Measurements from ENCODE around the gene CCIN. TPM values are rescaled to one million over a fixed set of nuclear protein-coding genes. Genes with fewer than 3 reads are reported as not detected.
A peak's percentile ranks its signal among the peaks of the same experiment; 100 is the strongest.

CCIN gene
- polyA plus RNA-seq, 3 donors, result 0.56 TPM; not detected in 2

DNA sequence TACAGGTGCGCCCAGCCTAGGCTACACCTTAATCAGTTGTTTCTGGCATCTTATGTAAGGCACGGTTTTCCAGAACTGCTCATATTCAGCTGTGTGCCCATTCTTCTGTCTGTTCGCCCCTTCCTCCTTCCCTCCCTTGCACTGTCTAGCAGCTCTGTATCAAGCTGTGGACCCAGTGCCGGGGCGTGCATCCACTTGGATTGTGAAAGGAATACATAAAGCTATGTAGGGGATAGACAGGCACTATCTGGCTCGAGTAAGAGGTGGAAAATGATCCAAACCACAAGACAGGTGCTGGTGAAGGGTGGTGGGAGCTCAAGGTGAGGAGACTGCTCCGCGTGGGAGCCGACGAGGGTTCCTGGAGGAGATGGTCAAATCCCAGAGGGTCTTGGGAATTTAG, 30.7 kb upstream of the CCIN start:
- no peak overlapping the region for H3K27ac ChIP-seq (ENCODE audit: low read depth, low read length)

DNA sequence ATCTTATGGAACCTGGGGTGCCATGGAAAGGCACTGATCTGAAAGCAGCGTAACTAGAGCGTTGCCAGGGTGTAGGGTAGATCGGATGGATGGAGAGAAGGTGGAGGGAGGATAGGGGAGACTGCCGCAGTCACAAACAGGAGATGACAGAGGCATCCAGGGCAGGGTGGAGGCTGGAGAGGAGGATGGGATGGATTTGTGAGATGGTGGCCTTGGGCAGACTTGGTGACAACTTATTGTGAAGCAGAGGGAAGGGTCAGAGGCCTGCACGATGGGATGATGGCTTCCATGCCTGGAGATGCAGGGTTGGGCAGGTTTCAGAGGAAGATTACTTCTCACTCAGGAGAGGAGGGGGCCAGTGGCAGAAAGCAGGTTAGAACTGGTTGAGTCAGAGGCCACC, 30.3 kb upstream of the CCIN start:
- 88 to 95% (median 93%) methylated on average over 5 of the region's 5 CpGs for WGBS, 3 donors
- no peak overlapping the region for H3K27ac ChIP-seq (ENCODE audit: low read depth, low read length)

More for the DNA sequence above, 30.7 kb upstream of the CCIN start:
- 92 to 97% (median 96%) methylated on average over 10 of the region's 10 CpGs for WGBS, 3 donors

DNA sequence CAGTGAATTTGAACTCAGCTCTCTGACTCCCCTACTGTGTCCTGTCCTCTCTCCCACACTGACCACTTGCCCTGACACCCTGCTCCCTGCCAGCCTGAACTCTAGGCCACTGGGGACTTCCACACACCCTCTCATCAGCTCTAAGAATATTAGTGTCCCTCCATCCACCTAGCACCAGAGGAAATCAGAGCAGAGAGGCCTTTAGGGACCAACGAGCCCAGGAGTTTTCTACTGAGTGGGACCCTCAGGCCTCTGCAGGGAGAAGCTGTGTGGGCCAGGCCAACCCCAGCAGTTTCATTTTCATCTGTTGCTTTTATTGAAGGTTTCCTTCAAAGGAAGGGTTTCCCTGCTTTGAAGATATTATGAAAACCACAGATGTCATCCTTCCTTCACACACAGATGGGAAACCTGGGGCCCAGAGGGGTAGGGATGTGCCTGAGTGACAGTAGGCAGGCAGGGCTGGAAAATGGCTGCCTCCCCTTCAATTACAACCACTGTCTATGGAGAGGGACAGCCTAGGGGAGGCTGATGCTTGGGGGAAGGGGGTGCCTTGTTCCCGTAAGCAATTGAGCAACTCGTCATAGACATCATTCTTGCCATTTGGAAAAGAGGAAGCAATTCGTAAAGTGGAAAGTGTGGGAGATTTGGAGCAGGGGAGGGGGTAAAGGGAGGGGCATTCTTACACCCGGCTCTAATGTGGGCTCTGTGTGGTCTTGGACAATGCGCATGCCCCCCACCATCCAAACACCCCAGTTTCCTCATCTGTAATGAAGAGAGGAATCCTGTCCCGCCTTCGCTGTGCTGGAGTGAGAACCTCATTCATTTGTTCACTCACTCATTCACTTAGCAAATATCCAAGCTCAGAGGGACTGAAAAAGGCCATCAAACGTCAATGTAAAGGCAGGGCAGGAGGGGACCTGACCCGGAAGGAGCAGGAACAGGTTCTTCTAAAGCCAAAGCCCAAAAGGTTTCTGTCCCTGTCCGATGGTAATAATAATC, 28.8 kb upstream of the CCIN start:
- no peak overlapping the region for H3K27ac ChIP-seq (ENCODE audit: low read depth, low read length)
- WGBS, 3 donors, result 65 to 76% (median 65%) methylated on average over 11 of the region's 11 CpGs

DNA sequence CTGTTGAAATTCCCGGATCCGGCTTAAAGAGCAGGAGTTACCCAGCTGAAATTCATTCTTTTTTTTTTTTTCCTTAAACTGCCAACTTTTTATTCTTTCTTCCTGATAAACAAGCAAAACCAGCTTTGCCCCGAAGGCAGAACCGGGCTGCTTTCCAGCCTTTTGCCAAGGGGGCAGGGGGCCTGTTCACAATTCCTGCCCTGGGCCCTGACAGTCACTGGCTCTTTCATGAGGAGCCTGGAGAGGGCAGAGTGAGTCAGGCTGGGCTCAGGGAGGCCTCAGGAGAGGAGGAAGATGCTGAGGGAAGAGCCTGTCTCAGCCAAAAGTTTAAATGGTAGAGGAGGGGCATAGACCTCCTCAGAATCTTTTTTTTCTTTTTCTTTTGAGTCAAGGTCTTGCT, 27.9 kb upstream of the CCIN start:
- 44 to 61% (median 59%) methylated on average over 4 of the region's 4 CpGs for WGBS, 3 donors
- H3K27ac ChIP-seq (ENCODE audit: low read depth, low read length), result no peak overlapping the region

DNA sequence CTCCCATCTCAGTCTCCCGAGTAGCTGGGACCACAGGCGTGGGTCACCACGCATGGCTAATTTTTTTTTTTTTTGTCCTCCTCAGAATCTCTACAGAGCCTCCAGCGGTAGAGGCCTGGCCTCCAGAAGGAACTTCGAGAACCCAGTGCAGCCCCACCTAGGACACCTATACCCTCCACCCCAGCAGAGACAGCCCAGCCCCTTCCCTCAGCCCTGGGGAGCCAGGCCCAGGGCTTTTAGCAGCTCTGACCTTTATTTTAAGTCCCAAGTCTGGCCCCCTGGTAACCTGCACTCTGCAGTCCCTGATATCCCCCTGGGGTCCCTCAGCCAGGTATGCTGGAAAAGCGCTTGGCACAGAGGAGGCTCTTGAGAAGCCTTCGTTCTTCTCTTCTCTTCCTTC, 27.4 kb upstream of the CCIN start:
- 89 to 91% (median 89%) methylated on average over 7 of the region's 7 CpGs for WGBS, 3 donors
- H3K27ac ChIP-seq (ENCODE audit: low read depth, low read length), result no peak overlapping the region

DNA sequence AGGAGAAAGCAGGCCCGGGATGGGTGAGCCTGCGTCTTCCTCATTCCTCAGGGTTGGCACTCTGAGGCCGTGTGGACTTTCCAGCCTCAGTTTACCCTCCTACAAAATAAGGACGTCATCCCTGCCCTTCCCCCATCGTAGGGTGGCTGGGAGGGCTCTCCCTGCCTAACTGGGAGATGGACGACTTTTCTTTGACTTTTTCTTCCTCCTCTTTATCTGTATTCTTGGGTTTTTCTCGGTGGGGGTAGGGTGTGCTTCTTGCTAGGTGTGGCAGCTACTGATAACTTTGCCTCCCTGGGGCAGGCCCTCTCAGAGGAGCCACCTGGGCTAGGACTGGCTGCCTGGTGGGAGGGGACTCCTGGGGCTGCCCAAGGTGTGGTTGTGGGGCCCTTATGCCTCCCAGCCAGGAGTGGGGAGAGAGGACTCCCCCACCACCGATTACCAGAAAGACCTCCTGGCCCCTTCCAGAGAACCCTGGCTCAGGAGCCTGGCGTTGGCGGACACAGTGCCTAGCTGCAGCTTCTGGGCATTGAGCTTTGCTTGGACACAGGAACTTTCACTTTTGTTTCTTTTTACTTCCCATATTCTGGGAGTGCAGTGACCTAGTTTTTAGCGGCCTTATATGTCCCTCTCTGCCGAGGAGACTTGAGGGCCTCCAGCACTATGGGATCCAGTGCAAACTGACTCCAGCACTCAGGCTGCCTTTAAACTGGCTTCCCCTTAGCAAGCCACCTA, 26.5 kb upstream of the CCIN start:
- peak overlapping the region; percentile 15 for H3K27ac ChIP-seq (ENCODE audit: low read depth, low read length)
- WGBS, 3 donors, result 35 to 58% (median 38%) methylated on average over 12 of the region's 12 CpGs

DNA sequence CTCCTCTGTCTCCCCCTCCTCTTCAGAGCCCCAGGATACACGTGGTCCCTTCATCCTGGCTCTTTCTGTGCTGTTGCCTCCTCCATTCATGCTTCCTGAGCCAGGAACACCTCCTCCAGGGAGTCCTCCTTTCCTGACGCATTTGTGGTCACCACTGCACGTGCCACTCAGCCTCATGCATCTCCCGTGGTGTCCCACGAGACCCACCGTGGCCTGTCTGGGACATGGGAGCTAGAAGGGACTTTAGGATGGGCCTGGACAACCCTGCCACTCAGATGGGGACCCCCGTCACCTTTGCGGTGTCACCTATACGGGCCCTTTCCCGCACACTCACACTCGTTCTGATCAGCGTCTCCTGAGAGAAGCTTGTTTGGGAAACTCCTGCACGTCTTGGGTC, 25.9 kb upstream of the CCIN start:
- H3K27ac ChIP-seq (ENCODE audit: low read depth, low read length), result peak overlapping the region; percentile 15
- 63 to 84% (median 69%) methylated on average over 13 of the region's 13 CpGs for WGBS, 3 donors

DNA sequence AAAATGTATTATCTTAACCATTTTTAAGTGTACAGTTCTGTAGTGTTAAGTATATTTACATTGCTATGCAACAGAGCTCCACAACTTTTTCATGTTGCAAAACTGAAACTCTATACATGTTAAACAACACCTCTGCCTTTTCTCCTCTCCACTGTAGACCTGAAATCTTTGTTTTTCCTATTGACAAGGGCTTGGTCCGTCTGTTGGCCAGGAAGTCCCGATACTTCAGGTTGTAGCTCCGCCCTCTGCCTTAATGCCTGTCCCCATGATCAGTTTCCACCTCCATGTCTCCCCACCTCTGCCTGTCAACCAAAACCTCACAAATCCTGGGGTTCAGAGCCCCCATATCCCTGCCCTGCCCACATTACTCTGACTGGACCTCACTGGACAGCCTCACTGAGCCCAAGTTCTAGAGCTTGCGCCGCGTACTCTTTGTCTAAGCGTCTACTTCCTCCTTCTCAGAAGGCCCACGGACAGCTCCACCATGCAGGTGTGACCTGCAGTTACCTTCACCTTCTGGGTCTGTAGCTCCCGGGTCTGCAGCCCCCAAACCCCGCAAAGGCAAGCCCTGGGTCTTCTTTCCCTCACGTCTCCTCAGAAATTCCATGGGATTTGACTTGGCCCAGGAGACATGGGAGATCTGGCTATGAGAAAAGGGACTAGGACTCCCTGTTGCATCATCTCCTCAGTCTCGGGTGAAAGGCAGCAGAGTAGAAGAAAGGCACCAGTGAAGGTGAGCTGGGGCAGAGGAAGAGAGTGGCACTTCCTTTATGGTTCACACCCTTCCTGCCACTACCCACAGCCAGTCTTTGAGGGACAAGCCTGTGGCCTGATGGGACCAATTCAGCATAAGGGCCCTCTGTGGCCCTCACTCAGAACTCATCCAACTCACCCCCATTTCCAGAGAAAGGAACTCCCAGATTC, 24.6 kb upstream of the CCIN start:
- H3K27ac ChIP-seq (ENCODE audit: low read depth, low read length), result no peak overlapping the region
- WGBS, 3 donors, result 62 to 82% (median 68%) methylated on average over 12 of the region's 12 CpGs

DNA sequence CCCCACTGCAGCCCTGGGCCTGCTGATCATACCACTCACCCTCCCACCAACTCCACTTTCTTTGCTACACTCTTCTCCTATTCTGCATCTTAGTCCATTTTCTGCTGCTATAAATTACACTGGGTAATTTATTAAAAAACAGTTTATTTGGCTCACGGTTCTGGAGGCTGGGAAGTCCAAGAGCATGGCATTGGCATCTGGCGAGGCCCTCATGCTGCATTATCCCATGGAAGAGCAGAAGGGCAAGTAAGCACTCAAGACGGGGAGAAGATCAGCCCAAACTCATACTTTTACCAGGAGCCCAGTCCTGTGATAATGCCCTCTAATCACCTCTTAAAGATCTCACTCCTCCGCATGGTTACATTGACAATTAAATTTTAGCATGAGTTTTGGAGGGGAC, 23.2 kb upstream of the CCIN start:
- H3K27ac ChIP-seq (ENCODE audit: low read depth, low read length), result no peak overlapping the region
- 96 to 98% (median 97%) methylated on average over 4 of the region's 4 CpGs for WGBS, 3 donors

DNA sequence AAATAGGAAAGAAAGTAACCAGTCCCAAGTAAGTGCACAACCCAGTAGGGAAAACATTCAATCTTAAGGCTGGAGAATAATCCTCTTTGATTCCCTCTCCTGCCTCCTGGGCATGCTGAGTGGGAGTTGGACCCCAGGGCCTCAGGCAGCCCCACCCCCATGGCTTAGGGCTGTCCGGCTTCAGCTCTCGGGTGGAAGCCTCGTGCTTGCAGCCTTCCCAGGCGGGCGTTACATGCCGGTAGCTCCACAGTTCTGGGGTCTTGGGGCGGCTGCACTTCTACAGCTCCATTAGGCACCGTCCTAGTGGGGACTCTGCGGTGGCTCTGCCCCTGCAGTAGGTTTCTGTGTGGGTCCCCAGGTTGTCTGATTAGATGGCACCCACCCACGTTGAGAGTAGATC, 22.5 kb upstream of the CCIN start:
- no peak overlapping the region for H3K27ac ChIP-seq (ENCODE audit: low read depth, low read length)
- WGBS, 3 donors, result 85 to 90% (median 90%) methylated on average over 10 of the region's 10 CpGs

DNA sequence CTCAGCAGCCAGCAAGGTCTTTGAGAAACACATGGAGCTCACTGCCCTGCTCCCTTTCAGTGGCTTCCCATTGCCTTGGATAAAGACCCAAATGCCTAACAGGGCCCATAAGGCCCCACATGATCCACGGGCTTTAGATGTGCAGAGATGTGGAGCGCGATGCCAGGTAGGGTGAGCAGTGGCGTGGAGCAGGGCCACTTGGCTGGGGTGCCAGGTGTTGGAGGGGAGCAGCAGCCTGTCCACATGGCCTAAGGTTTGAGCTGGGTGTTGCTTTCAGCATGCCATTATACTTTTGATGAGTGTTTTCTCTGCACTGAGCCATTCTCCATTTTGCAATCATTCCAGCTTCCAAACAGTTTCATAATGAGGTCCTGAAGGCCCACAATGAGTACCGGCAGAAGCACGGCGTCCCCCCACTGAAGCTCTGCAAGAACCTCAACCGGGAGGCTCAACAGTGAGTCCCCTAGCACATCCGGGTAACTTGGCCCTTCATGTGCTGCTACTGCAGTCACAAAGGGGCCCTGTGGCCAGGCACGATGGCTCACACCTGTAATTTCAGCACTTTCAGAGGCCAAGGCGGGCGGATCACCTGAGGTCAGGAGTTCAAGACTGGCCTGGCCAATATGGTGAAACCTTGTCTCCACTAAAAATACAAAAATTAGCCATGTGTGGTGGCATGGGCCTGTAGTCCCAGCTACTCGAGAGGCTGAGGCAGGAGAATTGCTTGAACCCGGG, 21.6 kb upstream of the CCIN start:
- WGBS, 3 donors, result 85 to 92% (median 86%) methylated on average over 14 of the region's 14 CpGs
- no peak overlapping the region for H3K27ac ChIP-seq (ENCODE audit: low read depth, low read length)

DNA sequence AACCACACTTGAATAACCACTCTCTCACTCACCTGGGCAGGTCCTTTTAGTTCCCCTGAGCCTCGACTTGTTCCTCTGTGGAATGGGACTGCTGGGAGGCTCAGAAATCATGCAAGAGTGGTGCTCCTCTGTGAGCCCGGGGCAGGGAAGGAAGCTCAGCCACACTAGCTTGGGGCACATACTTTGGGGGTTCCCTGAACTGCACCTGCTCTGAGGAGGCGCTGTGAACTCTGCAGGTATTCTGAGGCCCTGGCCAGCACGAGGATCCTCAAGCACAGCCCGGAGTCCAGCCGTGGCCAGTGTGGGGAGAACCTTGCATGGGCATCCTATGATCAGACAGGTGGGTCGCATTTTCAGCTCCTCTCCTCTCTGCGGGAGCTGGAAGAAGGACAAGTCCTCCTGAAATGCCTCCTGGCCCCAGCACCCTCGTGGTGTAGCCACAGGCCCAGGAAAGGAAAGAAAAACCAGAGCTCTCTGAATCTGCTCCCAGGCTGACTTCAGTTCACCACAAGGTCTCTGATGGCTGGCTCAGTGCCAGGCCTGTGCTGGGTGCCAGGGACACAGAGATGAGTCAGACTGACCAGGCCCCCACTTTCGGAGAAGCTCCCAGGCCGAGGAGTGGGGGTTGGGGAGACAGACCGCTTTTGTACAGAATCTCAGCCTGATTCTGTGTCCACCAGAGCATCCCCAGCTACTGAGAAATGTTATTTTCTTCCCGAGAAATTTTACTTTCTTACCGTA, 20.7 kb upstream of the CCIN start:
- no peak overlapping the region for H3K27ac ChIP-seq (ENCODE audit: low read depth, low read length)
- WGBS, 3 donors, result 54 to 69% (median 55%) methylated on average over 14 of the region's 14 CpGs

DNA sequence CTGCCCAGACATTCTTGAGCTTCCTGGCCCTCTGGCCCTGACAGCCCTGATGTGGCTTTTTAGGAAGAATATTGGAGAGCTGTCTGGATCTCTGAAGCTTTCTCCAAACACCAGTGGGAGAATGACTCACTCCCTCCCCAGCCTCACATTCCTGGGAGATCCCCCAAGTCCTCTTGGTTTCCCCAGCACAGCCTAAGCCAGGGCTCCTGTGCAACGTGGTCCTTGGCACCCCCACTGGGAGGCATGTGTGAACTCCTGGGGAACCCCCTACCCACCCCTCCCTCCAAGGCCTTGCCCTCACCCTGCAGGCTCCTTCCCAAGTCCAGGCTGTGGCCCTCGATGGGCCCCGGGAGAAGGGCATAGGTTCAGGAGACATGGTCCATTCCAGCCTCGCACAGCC, 20.0 kb upstream of the CCIN start:
- 61 to 79% (median 68%) methylated on average over 4 of the region's 4 CpGs for WGBS, 3 donors
- H3K27ac ChIP-seq (ENCODE audit: low read depth, low read length), result no peak overlapping the region

DNA sequence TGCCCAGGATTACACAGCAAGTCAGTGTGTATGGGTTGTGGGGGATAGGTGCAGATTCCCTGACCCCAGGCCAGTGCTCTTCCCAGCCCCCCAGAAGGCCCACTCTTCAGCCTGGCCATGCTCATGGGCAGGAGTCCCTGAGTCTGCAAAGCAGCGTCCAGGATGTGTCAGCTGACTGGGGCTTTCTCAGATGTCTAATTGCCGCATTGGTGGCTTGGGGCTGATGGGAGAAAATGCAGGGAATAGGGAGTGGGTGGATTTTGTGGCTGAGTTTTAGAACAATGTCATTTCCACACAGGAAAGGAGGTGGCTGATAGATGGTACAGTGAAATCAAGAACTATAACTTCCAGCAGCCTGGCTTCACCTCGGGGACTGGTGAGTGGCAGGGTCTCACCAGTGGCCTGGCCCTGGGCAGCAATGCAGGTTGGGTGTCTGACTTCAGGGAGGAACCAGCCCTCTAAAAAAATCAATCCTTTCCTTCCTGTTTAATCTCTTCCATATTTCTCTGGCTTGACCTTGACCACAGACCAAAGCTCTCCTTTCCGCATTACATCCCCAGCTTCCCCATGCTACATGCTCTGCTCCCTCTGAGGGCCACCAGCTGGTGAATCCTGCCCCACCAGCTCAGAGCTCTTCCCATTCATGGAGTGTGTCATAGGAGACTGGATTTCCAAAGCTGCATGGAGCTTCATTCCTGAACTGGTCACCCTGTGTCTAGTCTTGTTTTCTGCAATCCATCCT, 18.4 kb upstream of the CCIN start:
- 43 to 49% (median 43%) methylated on average over 4 of the region's 4 CpGs for WGBS, 3 donors
- peak overlapping the region; percentile 87 for H3K27ac ChIP-seq (ENCODE audit: low read depth, low read length)

DNA sequence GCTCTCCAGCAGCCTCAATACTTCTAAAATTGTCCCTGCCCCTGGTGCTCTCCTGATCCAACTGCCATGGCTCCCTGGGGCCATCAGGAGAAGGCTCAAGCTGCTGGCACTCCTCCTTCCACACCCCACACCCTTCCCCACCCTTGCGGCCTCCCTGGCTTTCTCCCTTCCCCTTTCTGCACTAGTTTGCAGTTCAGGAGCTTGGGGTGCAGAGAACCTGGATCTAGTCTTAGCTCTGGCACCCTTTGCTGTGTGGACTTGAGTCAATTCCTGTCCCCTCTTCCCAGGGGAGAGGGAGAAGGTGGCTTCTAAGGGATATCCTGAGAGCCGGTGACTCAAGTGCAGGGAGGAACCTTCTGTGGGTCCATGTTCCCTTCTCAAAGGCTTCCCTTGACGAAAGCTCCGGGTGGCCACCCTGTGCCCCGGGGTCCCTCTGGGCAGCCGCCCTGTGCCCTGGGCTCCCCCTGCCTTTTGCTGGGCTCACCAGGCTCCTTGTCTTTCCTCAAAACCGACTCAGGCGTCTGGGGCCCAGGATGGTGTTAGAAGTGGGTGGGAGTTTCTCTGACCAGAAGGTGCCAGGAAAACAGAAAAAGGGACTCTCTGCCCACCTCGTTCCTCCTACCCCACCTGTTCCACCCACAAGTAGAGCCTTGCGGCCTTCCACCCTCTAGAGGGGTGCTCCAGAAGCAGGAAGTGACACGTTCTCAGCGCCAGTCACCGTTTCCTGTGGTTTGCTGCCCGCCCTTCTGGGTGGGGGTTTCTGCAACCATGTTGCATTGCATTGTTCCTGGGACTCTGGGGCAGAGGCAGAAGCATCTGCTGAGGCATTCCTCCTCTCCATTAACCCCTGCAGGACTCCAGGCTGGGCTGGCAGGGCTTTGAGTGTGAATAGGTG, 17.6 kb upstream of the CCIN start:
- WGBS, 3 donors, result 49 to 76% (median 53%) methylated on average over 14 of the region's 14 CpGs
- H3K27ac ChIP-seq (ENCODE audit: low read depth, low read length), result peak overlapping the region; percentile 87
